ENCODE measurements around the gene MEG3. TPM values are rescaled to one million over a fixed set of nuclear protein-coding genes. Genes with fewer than 3 reads are reported as not detected.
A peak's percentile ranks its signal among the peaks of the same experiment; 100 is the strongest.

MEG3 gene
- total and polyA plus RNA-seq, 9 of the 15 experiments (the other 6 are each of a cell fraction or from before 2014, with no cell fraction given): 0.10 to 5.3 (median 1.0) TPM; not detected in 1

- Histone ChIP-seq H3K4me3 (no peak overlapping the region), H3K9ac (ENCODE audit: insufficient read depth in 1 of 2, low read depth in 2 of 2, low read length in 2 of 2) (no peak overlapping the region; a peak in 1 of 4 replicates), H3K9me3 (replicated peaks; ENCODE audit: control insufficient read depth, insufficient read depth, low read depth, low read length) (no peaks in the 10 kb centered on the region), H3K79me2 (ENCODE audit: control insufficient read depth, insufficient read depth, low read length) (no peaks in the 10 kb centered on the region), H2AFZ (ENCODE audit: low read depth, low read length) (peak overlapping the region; percentile 32; the same call in 1 of the 2 replicates), H3K4me2 (ENCODE audit: insufficient read depth, low read length) (no peak overlapping the region), H3K27me3 (ENCODE audit: control insufficient read depth in 2 of 2, insufficient read depth in 2 of 2, low read length in 2 of 2) (no peaks in the 10 kb centered on the region), H3K27ac (ENCODE audit: extremely low read depth, low read depth, low read length) (no peak overlapping the region), H4K20me1 (replicated peaks; ENCODE audit: control insufficient read depth, insufficient read depth, low read length) (no peaks in the 10 kb centered on the region; the same call in 1 of the 2 replicates), H3K36me3 (ENCODE audit: control insufficient read depth, insufficient read depth, low read length) (no peaks in the 10 kb centered on the region), H3K4me1 (replicated peaks in 1 of 2; ENCODE audit: control insufficient read depth in 2 of 2, insufficient read depth in 2 of 2, low read length in 2 of 2) (peaks cover 0 to 36% of the 10 kb centered on the region in 2 experiments; a peak in 3 of 5 replicates), H3K9me1 (ENCODE audit: control insufficient read depth, insufficient read depth, low read length) (no peaks in the 10 kb centered on the region)
- DNase-seq (ENCODE audit: extremely low read depth in 1 of 4, low spot score in 3 of 4) (no peak), FAIRE-seq (no peak), ATAC-seq (no peak)
- no peak for TF ChIP-seq ZNF408 (CRISPR knock-in tag; IDR thresholded peaks at IDR 0.05; ENCODE audit: low read depth)
- no peak for TF ChIP-seq ZNF76 (CRISPR knock-in tag; IDR thresholded peaks at IDR 0.05; ENCODE audit: borderline replicate concordance)
- TF ChIP-seq ZKSCAN3 (CRISPR knock-in tag; IDR thresholded peaks at IDR 0.05): no peak
- no peak for TF ChIP-seq ZBTB12 (CRISPR knock-in tag; IDR thresholded peaks at IDR 0.05)
- no peak for TF ChIP-seq ARID1B (IDR thresholded peaks at IDR 0.05)
- no peak for TF ChIP-seq JUN (IDR thresholded peaks at IDR 0.05; ENCODE audit: borderline replicate concordance, low read depth, low read length)
- no peak for TF ChIP-seq JUN (CRISPR knock-in tag; IDR thresholded peaks at IDR 0.05; ENCODE audit: borderline replicate concordance)
- no peak for TF ChIP-seq ZNF217 (CRISPR knock-in tag; IDR thresholded peaks at IDR 0.05)
- TF ChIP-seq ZFP36 (IDR thresholded peaks at IDR 0.05; ENCODE audit: low read depth, low read length, partially characterized antibody): no peak
- no peak for TF ChIP-seq ZNF639 (CRISPR knock-in tag; conservative IDR thresholded peaks at IDR 0.05 in 1 of 2, IDR thresholded peaks at IDR 0.05 in 1 of 2)
- TF ChIP-seq ZNF507 (tag; conservative IDR thresholded peaks at IDR 0.05): no peak
- TF ChIP-seq ZNF696 (CRISPR knock-in tag; conservative IDR thresholded peaks at IDR 0.05): no peak
- TF ChIP-seq EP400 (IDR thresholded peaks at IDR 0.05): no peak
- TF ChIP-seq, protein P1, sequence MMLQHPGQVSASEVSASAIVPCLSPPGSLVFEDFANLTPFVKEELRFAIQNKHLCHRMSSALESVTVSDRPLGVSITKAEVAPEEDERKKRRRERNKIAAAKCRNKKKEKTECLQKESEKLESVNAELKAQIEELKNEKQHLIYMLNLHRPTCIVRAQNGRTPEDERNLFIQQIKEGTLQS (IDR thresholded peaks at IDR 0.05): no peak
- TF ChIP-seq, protein P1 (CRISPR knock-in tag; conservative IDR thresholded peaks at IDR 0.05): no peak
- in situ Hi-C loops (cut with MboI) (no loop called here), intact Hi-C loops (cut with micrococcal nuclease) (no loop called here)
- ChIA-PET POLR2A (no interaction called here), CTCF (ENCODE audit: low intra/inter-chr PET ratio) (no interaction called here)
- WGBS (ENCODE audit: insufficient coverage, low coverage, missing lambda C conversion rate): 41% methylated on average over 4 of the region's 4 CpGs
- BruUV-seq (replicated peaks): no TSS peak
Measured at GRCh38 chr14:100839315-100839585, 13.3 kb downstream of the MEG3 start.

Data from K562 (cell line).